Choroid plexus epithelial cell (primary cell): ENCODE data around the gene ZEB2.

ENCODE experiments used
- DNase-seq: peaks from one replicate; pipeline ENCODE4 v3.0.0-alpha.2; 2010; ENCODE audit warnings: low read depth
- H3K4me3 ChIP-seq: 2 replicates; pipeline ENCODE4 v1.5.1; 2011; ENCODE audit warnings: low read depth, mild to moderate bottlenecking, control low read depth, low read length, moderate library complexity
- CTCF ChIP-seq: conservative IDR thresholded peaks from 2 replicates; pipeline ENCODE4 v1.5.1; 2011; ENCODE audit warnings: low read depth, mild to moderate bottlenecking, control low read depth, inconsistent platforms, low read length, moderate library complexity

Gene ZEB2

GRCh38 chr2:144517866-144518747 is 1.8 kb downstream of the ZEB2 start:
- peak overlapping the region; percentile 88 for H3K4me3 ChIP-seq
- no peak for TF ChIP-seq CTCF
- peak; percentile 63 for DNase-seq

GRCh38 chr2:144516981-144517865 is 2.7 kb downstream of the ZEB2 start:
- DNase-seq = peak; percentile 98
- TF ChIP-seq CTCF = no peak
- H3K4me3 ChIP-seq = peak overlapping the region; percentile 88

- DNase-seq = no peak
- no peak for TF ChIP-seq CTCF
- peak overlapping the region; percentile 88 for H3K4me3 ChIP-seq
These were observed 3.4 kb downstream of the ZEB2 start for GRCh38 chr2:144516411-144516980.

- DNase-seq = peak; percentile 78
- TF ChIP-seq CTCF = no peak
- peak overlapping the region; percentile 88 for H3K4me3 ChIP-seq
These were observed 4.1 kb downstream of the ZEB2 start for GRCh38 chr2:144515696-144516410.

- peak overlapping the region; percentile 88 for H3K4me3 ChIP-seq
- DNase-seq = no peak
- TF ChIP-seq CTCF = no peak
These were observed 4.7 kb downstream of the ZEB2 start for GRCh38 chr2:144515099-144515695.

- no peak for TF ChIP-seq CTCF
- peak overlapping the region; percentile 88 for H3K4me3 ChIP-seq
- no peak for DNase-seq
These were observed 5.3 kb downstream of the ZEB2 start for GRCh38 chr2:144514616-144515091.
